GM21528 (cell line): ENCODE data around the gene IRGQ.
"Not testable (repeated sequence)": the region's sequence is repeated elsewhere in the genome, so short reads cannot be mapped to it uniquely, and the experiment has no call there.

Experiments used
- ATAC-seq: cut with Tn5 transposase; IDR thresholded peaks from one replicate; pipeline ENCODE4 v1.9.1; 2021; ENCODE audit warnings: mild to moderate bottlenecking, moderate library complexity; ENCODE audit not compliant: unreplicated experiment, low FRiP score

Gene IRGQ

GRCh38 chr19:43625918-43626579 lies 30.1 kb upstream of the IRGQ start:
- ATAC-seq: no peak

DNA sequence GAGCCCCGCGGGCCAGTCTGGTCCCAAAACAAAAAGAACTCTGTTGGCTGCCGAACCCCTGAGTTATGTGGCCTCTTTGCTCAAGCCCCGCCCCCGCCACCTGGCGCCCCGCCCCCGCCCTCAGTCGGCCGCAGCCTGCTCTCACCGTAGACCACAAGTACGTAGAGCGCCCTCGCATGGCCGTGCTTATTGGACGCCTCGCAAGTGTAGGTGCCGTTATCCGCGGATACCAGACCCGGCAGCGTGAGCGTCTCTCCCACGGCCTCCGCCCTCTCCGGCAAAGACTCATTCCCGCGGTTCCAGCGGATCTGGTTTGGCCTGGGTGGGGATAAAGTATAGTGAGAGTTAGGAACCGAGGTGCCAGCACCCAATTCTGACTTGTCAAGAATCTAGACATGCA lies 29.0 kb upstream of the IRGQ start:
- ATAC-seq: no peak

DNA sequence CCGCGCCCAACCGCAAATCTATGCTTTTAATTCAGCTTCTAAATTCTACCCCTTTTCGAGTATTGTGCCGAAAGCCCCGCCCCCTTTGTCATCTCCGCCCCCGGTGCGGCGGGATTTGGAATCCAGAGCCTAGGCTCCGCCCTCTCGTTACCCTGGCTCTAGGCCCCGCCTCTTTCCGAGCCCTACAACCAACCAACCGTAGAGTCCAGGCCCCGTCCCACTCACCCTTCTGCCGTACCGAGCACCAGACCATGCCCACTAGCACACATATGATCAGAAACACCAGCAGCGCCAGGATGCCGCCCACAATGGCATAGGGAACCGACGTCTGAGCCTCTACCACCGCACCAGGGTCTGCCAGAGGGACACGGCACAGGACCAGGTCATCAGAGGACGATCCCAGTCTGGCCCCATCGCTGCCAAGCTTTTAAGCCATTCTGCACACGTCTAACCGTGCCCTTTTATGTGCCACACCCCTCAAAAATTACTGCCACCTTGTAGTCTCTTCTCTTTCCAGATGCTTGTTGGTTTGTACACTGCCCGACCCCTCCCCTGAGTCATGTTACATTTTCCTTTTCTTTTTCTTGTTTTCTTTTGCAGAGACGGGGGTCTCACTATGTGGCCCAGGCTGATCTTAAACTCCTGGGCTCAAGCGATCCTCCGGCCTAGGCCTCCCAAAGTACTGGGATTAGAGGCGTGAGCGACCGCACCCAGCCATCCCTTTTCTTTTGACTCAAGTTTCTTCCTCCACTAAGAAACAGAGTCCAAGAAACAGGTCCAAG lies 28.1 kb upstream of the IRGQ start:
- no peak for ATAC-seq

DNA sequence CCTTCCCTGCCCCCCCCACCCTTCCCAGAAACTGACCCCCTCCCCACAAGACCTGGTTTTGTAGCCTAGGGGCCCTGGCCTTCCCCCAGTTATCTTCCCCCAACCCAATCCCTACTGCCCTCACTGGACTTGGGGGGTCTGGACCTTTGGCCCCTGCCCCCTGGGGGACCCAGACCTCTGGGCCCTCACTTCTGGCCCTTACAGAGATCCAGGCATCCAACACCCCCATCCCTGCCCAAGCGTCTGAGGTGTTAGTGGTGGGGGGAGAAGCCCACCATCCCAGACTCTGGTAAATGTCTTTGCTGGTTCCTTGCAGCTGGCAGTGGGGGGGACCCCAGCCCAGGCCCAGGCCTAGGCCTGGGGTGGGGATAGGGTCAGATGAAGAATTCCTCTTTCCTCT lies 27.0 kb upstream of the IRGQ start:
- no peak for ATAC-seq

DNA sequence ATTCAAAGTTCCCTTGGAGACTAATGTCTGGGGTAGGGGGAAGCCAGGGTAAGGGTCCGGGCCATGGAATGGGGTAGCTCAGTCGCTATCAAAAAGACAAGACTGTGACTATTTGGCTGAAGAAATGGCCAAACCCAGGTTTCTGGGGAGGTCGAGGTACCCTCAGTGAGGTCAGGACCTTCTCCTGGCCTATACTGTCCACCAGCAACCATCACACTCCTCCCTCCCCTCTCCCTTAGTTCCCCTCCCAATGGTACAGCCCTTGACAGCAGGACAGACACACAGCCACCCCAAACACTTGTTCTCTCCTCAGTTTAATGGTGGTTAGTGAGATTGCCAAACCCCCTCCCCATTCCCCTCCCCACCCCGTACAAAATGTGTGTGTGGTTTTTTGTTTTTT lies 26.1 kb upstream of the IRGQ start:
- ATAC-seq: no peak

DNA sequence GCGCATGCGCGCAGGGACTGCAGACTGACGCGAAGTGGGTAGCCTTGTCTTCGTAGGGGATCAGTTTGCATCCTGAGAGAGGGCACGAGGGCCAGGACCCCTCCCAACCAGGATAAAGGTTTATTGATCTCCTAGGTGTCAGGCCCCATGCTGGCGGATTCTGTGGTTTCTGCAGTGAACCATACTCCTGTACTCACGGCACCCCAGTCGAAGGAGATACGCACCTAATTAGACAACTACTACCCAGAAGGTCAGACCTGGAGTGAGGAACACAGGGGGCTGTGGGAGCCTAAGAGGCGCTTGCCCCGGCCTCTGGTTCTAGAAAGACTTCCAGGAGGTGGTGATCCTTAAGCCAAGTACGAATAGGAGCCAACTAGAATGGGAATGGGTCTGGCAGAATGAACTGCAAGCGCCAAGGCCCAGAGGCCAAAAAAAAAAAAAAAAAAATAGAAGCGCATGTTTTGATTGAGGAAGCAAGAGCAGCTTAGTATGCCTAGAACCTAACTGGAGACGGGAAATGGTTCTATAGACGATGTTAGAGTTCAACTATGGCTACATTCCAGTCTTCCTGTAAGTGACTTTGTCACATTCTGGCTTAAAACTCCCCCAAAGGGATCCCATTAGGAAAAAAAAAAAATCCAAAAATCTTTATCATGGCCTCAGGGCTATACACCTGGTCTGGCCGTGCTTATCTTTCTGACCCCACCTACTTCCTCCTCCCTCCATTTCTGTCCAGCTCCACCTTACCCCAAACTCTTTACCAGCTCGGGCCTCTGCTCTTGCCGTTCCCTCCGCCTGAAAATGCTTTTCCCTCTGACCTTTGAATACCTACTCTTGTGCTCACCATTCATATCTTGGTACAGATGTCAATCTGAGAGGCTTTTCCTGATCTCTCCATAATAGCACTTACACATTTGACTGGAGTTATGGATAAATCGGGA lies 24.4 kb upstream of the IRGQ start:
- no peak for ATAC-seq

DNA sequence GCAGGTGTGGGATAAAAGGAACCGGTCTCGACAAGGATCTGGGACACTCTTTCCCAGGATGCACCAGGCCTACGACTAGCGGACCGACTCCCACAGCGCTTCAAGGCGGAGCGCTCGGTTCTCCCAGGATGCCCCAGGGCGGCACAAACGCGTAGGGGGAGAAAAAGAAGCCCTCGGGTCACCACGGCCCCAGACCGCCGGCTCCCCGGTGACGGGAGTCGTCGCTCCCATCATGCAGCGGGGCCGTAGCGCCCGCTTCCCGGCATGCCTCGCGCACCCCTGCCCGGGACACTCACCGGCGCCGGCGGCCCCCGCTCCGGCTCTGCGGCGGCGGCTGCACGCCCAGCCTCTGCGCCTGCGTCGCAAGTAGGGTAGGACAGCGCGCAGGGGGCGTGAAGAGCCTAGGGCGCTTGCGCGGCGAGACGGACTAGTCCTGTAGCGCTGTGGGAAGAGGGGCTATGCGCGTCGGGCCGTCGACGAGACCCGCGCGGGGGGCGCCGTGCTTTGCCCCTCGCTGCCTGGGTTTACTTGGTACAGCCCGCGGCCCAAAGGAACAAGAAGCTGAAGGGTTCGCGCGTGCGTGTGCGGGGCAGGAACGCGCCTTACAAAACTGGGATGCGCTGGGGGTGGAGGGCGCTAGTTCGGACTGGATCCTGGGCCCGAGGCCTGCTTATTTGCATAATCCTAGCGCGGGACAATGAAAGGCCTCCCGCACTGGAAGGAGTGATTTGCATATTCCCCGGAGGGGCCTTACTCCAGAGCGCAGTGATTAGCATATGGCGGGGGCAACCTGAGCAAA lies 23.5 kb upstream of the IRGQ start, which contains the start of gene ZNF428:
TSS of gene ZNF428 (minus strand) at position 368 of the 799 bp plus-strand sequence. CDS start 5,325 bp downstream, outside the sequence.
- ATAC-seq: peak; percentile 72

GRCh38 chr19:43618921-43619261 lies 23.0 kb upstream of the IRGQ start:
- peak; percentile 25 for ATAC-seq

- ATAC-seq: no peak
These were observed 21.0 kb upstream of the IRGQ start for GRCh38 chr19:43616954-43617353.

GRCh38 chr19:43616306-43616705 lies 20.4 kb upstream of the IRGQ start:
- ATAC-seq: no peak

DNA sequence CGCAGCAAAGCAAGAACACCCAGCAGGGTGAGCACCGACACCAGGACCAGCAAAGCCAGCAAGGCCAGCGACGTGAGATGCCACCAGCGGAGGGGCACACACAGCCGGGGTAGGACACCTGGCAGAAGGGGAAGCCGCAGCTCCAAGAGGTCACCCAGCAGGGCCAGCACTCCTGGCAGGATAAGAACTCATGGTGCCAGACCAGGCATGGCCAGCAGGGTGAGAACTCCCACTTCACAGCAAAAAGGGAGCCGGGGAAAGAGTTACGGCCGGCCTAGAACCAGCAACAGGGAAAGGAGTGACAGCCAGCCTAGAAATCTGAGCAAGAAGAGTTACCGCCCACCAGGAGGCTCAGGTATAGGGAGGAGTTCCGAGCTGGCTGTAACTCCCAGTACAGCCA lies 16.4 kb upstream of the IRGQ start:
- ATAC-seq: no peak

DNA sequence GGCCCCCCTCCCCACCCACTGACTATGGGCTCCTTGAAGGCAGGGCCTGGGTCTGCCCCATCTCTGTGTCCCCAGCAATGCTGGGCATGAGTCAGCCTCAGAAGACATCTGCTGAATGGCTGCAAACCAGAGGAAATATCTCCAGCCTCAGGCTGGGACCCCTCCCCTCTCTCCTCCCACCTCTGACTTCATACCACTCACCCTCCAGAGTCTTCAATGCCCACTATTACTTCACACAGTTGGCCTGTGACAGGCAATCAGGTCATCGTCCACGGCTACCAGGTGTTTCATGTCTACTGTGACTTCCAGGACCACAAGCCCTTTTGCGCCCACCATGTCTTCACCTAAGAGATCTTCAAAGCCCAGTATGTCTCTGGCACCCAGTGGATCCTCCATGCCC lies 15.9 kb upstream of the IRGQ start, which contains the start of gene SRRM5:
TSS of gene SRRM5 (plus strand) at position 301 of the 400 bp plus-strand sequence. CDS start at position 335, 34 bp downstream.
- no peak for ATAC-seq

- ATAC-seq: no peak
These were observed 14.6 kb upstream of the IRGQ start for GRCh38 chr19:43610493-43610892.

DNA sequence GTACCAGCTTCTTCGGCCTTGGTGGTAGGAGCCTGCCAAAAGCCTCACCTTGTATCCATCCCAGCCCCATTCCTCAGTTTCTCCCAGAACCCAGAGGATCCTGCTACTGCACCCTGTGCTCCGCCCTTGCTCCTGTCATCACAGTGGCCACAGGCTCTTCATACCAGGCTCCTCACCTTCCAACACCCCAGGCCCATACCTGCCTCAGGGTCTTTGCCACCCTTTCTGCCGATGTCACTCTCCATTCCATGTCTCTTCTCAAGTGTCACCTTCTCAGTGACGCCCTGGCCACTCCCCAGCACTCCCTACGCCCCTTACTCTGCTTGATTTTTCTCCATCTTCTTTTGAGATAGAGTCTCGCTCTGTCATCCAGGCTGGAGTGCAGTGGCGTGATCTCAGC lies 13.9 kb upstream of the IRGQ start:
- ATAC-seq: no peak

DNA sequence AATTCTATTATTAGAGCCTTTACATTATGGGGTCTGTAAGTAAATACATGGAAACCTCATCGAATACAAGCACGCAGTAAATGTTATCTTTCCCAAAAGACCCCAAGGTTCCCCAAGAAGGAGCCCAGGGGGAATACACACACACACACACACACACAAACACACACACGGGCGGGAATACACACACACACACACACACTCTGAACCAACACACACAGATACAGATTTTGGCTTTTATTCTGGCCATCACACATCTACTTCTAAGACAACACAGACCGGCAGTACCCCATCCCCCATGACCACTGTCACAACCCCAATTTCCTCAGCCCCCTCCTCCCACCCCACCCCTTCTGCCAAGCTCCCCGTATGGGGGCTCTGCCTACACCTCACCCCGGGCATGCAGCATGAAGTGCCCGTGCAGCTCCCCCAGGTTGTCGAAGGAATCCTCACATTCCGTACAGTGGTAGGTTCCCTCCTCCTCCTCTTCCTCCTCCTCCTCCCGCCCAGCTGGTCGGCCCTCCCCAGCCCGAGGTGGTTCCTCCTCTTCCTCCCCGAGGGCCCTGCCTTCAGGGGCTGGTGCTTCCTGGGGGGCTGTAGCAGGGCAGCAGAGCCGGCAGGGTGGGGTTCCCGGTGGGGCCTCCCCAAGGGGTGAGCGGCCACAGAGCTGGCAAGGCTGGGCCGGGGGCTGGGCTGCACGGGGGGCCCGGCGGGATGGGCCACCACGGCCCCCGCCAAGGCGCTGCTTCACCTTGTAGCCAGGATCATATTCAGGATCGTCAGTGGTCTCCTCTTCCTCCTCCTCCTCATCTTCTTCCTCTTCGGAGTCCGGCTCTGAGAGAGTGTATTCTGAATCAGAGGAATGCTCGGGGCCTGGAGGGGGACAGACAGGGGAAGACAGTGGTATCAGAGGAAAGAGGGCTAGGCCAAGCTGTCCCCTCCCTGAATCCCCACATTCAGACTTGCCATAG lies 11.6 kb upstream of the IRGQ start:
- ATAC-seq: no peak

- ATAC-seq: no peak
These were observed 10.8 kb upstream of the IRGQ start for GRCh38 chr19:43606569-43607229.

- ATAC-seq: no peak
These were observed 10.1 kb upstream of the IRGQ start for GRCh38 chr19:43605875-43606568.

DNA sequence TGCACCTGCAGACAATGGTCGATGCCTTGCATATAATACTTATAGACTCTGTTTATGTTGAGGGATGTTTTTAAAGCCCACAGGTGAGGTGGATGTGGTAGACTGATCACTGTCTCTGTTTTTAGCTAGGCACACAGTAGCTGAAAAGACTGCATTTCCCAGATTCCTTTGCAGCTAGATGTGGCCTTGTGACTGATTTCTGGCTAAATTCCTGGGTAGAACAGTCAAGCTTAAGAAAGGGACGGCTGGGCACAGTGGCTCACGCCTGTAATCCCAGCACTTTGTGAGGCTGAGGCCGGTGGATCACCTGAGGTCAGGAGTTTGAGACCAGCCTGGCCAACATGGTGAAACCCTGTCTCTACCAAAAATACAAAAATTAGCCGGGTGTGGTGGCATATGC lies 4.4 kb upstream of the IRGQ start:
- not testable (repeated sequence) for ATAC-seq
